GM23248 (cell line): ENCODE results near the gene FGF4. TPM values are rescaled to one million over a fixed set of nuclear protein-coding genes. Genes with fewer than 3 reads are reported as not detected.

Experiments
- DNase-seq: peaks from one replicate; pipeline ENCODE4 v3.0.0-alpha.2; 2015
- H2AFZ ChIP-seq: fragments of 200-600 bp; sonication (generic); 2 replicates; pipeline ENCODE4 v1.6.1; 2016; ENCODE audit warnings: antibody characterized with exemption
- H3F3A ChIP-seq: fragments of 200-600 bp; sonication (generic); 2 replicates; pipeline ENCODE4 v1.6.1; 2016; ENCODE audit warnings: mild to moderate bottlenecking, antibody characterized with exemption, mixed run types; ENCODE audit not compliant: insufficient read depth
- H3K27ac ChIP-seq: fragments of 200-600 bp; sonication (generic); 2 replicates; pipeline ENCODE4 v1.5.1; 2016; ENCODE audit warnings: mild to moderate bottlenecking
- H3K27me3 ChIP-seq: fragments of 200-600 bp; sonication (generic); replicated peaks from 2 replicates; pipeline ENCODE4 v1.6.1; 2016; ENCODE audit warnings: mild to moderate bottlenecking; ENCODE audit not compliant: insufficient read depth
- H3K36me3 ChIP-seq: fragments of 200-600 bp; sonication (generic); 2 replicates; pipeline ENCODE4 v1.6.1; 2016; ENCODE audit warnings: low read depth, mild to moderate bottlenecking
- H3K4me1 ChIP-seq: fragments of 200-600 bp; sonication (generic); 2 replicates; pipeline ENCODE4 v1.6.1; 2016; ENCODE audit warnings: mild to moderate bottlenecking; ENCODE audit not compliant: insufficient read depth
- H3K4me2 ChIP-seq: fragments of 200-600 bp; sonication (generic); one replicate; pipeline ENCODE4 v1.6.1; 2016; ENCODE audit warnings: mild to moderate bottlenecking; ENCODE audit not compliant: unreplicated experiment
- H3K4me3 ChIP-seq: fragments of 200-600 bp; sonication (generic); 2 replicates; pipeline ENCODE4 v1.5.1; 2016; ENCODE audit warnings: mild to moderate bottlenecking
- H3K79me2 ChIP-seq: fragments of 200-600 bp; sonication (generic); 2 replicates; pipeline ENCODE4 v1.6.1; 2016; ENCODE audit warnings: mild to moderate bottlenecking; ENCODE audit not compliant: insufficient read depth
- H3K9ac ChIP-seq: fragments of 200-600 bp; sonication (generic); 2 replicates; pipeline ENCODE4 v1.6.1; 2016; ENCODE audit warnings: mild to moderate bottlenecking
- H3K9me2 ChIP-seq: fragments of 200-600 bp; sonication (generic); 2 replicates; pipeline ENCODE4 v1.6.1; 2016; ENCODE audit warnings: mixed run types, mild to moderate bottlenecking, moderate library complexity; ENCODE audit not compliant: insufficient read depth
- H3K9me3 ChIP-seq: fragments of 200-600 bp; sonication (generic); one replicate; pipeline ENCODE4 v1.6.1; 2017; ENCODE audit warnings: low read depth
- H4K20me1 ChIP-seq: fragments of 200-600 bp; sonication (generic); 2 replicates; pipeline ENCODE4 v1.6.0; 2016; ENCODE audit not compliant: insufficient read depth
- EZH2 ChIP-seq: fragments of 200-600 bp; sonication (generic); IDR thresholded peaks from 2 replicates; pipeline ENCODE4 v1.6.1; 2018; ENCODE audit warnings: antibody characterized with exemption, mild to moderate bottlenecking; ENCODE audit not compliant: insufficient read depth, poor library complexity, severe bottlenecking
- EZH2phosphoT487 ChIP-seq: fragments of 200-600 bp; sonication (generic); IDR thresholded peaks from 2 replicates; pipeline ENCODE4 v1.6.1; 2018; ENCODE audit warnings: antibody characterized with exemption, moderate library complexity, mild to moderate bottlenecking, low read depth; ENCODE audit not compliant: insufficient read depth
- WGBS, 2 experiments: methylation state at CpG; one replicate each; pipeline ENCODE4 v1.1.6; 2015 to 2017; ENCODE audit warnings: low lambda C conversion rate in 2 of 2, low coverage in 1 of 2; ENCODE audit errors: missing lambda C conversion rate in 2 of 2; 5-methylcytosine and 5-hydroxymethylcytosine counted together
- in situ Hi-C: fragments of 300-500 bp; cut with MboI; formaldehyde crosslinking; loops from 2 replicates; pipeline ENCODE4 v1.15.0; 2020
- polyA plus RNA-seq: library from polyadenylated mRNA; unstranded; fragments of >200 nt; fragmentation: Nextera tagmentation; extraction: Ambion mirVana; gene quantifications from 2 replicates; pipeline ENCODE4 v1.2.1, GENCODE V29; 2016
- total RNA-seq: library from RNA; depleted of rRNA; stranded (reverse); fragments of >200 nt; shearing (Covaris generic); gene quantifications from 2 replicates; pipeline ENCODE4 v1.2.3, GENCODE V29; 2014

The FGF4 gene
- total and polyA plus RNA-seq, 2 experiments from 2014 or later = not detected

DNA sequence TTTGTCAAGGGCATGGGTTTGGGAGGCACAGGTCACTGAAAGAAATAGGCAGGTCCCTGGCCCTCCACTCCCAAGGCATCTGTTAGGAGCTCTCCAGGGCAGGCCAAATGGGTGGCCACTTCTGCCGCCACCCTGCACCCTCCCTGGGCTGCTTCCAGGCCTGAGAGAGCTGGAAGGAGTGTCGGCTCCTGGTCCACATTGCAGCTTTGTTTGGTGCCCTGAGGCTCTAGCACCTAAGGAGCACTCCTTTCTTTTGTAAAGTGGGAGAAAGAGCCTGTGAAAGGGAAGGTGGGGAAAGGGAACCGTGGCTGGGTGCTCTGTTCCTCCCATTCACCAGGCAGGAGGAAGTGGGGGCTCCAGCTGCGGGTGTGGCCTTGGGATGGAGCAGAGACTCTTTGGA, 12.3 kb upstream of the FGF4 start:
- H3K79me2 ChIP-seq = no peaks in the 10 kb centered on the region
- H2AFZ ChIP-seq = no peak overlapping the region
- no peaks in the 10 kb centered on the region for H4K20me1 ChIP-seq
- TF ChIP-seq EZH2phosphoT487 (no peak), EZH2 (no peak)
- H3K4me3 ChIP-seq = no peak overlapping the region
- no peaks in the 10 kb centered on the region for H3K9me2 ChIP-seq
- H3K27me3 ChIP-seq = peaks cover 12% of the 10 kb centered on the region; the same call in 1 of the 2 replicates
- WGBS, 2 experiments = 40 to 49% methylated on average over 4 of the region's 4 CpGs
- H3K27ac ChIP-seq = no peak overlapping the region
- no peaks in the 10 kb centered on the region for H3K4me1 ChIP-seq
- in situ Hi-C loops = no loop called here
- no peak overlapping the region for H3K9ac ChIP-seq
- DNase-seq = no peak
- no peaks in the 10 kb centered on the region for H3K9me3 ChIP-seq
- H3F3A ChIP-seq = no peaks in the 10 kb centered on the region
- H3K4me2 ChIP-seq = no peak overlapping the region
- no peaks in the 10 kb centered on the region for H3K36me3 ChIP-seq

- H3K9ac ChIP-seq = no peak overlapping the region
- H3K4me3 ChIP-seq = no peak overlapping the region
- no peaks in the 10 kb centered on the region for H3K4me1 ChIP-seq
- H3F3A ChIP-seq = no peaks in the 10 kb centered on the region
- no peak overlapping the region for H3K27ac ChIP-seq
- no peaks in the 10 kb centered on the region for H3K9me2 ChIP-seq
- no peaks in the 10 kb centered on the region for H3K36me3 ChIP-seq
- H3K9me3 ChIP-seq = no peaks in the 10 kb centered on the region
- TF ChIP-seq EZH2 (no peak), EZH2phosphoT487 (no peak)
- no peak overlapping the region for H3K4me2 ChIP-seq
- no peaks in the 10 kb centered on the region for H3K79me2 ChIP-seq
- H4K20me1 ChIP-seq = no peaks in the 10 kb centered on the region
- DNase-seq = no peak
- no peak overlapping the region for H2AFZ ChIP-seq
- in situ Hi-C loops = no loop called here
- WGBS, 2 experiments = 46 to 48% methylated on average over 8 of the region's 8 CpGs
- peaks cover 41% of the 10 kb centered on the region for H3K27me3 ChIP-seq
These were observed 6.1 kb upstream of the FGF4 start for GRCh38 chr11:69781241-69781640.

- Histone ChIP-seq H3K9me2 (no peaks in the 10 kb centered on the region), H3K9me3 (no peaks in the 10 kb centered on the region), H3F3A (no peaks in the 10 kb centered on the region), H4K20me1 (no peaks in the 10 kb centered on the region), H3K4me2 (no peak overlapping the region), H3K27ac (no peak overlapping the region), H3K4me1 (no peaks in the 10 kb centered on the region), H3K79me2 (no peaks in the 10 kb centered on the region), H2AFZ (no peak overlapping the region), H3K9ac (no peak overlapping the region), H3K27me3 (peaks cover 46% of the 10 kb centered on the region), H3K36me3 (no peaks in the 10 kb centered on the region), H3K4me3 (no peak overlapping the region)
- in situ Hi-C loops = no loop called here
- DNase-seq = no peak
- TF ChIP-seq EZH2 (no peak), EZH2phosphoT487 (no peak)
- 66 to 67% methylated on average over 8 of the region's 8 CpGs for WGBS, 2 experiments
These were observed 3.2 kb upstream of the FGF4 start for GRCh38 chr11:69778373-69778772.

DNA sequence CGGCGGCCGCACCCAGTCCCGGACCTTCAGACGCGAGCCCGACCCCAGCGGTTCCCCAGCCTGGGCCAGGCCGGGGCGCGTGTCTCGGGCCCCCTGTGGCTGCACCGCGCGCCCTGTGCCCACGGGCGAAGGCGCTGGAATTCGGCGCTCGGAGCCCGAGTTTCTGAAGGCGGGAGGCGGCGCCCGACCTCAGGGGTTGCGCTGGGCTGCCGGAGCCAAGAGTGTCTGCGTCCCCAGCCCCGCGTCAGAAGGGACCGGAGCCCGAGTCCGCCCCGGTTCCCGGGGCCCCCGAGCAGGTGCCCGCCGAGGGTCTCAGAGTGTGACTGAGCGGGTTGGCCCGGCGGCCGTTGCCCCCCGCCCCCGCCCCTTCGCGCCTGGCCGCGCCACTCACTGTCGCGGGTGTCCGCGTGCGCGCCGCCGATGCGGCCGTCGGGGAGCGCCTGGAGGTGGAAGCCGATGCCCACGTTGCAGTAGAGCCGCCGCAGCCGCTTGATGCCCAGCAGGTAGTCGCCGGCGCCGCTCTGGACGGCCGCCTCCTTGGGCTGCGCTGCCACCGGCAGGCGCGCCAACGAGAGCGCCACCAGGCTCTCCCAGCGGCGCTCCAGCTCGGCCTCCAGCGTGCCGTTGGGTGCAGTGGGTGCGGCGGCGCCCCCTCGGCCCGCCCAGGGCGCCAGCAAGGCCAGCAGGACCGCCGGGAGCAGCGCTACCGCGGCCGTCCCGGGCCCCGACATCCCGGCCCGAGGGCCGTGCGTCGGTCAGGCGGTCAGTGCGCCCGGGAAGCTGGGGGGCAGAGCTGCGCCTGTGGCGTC, 583 bp downstream of the FGF4 start:
- no peaks in the 10 kb centered on the region for H3K9me3 ChIP-seq
- TF ChIP-seq EZH2 (no peak), EZH2phosphoT487 (no peak)
- WGBS, 2 experiments = 2% methylated on average over 76 to 84 of the region's 107 CpGs
- no peak for DNase-seq
- no peaks in the 10 kb centered on the region for H3K36me3 ChIP-seq
- no peaks in the 10 kb centered on the region for H3K4me1 ChIP-seq
- H3K27ac ChIP-seq = no peak overlapping the region
- H3K79me2 ChIP-seq = no peaks in the 10 kb centered on the region
- H3K27me3 ChIP-seq = peaks cover 61% of the 10 kb centered on the region
- in situ Hi-C loops = no loop called here
- no peaks in the 10 kb centered on the region for H4K20me1 ChIP-seq
- H3K9ac ChIP-seq = no peak overlapping the region
- H3K4me3 ChIP-seq = no peak overlapping the region
- no peaks in the 10 kb centered on the region for H3F3A ChIP-seq
- H3K9me2 ChIP-seq = no peaks in the 10 kb centered on the region
- H2AFZ ChIP-seq = no peak overlapping the region
- no peak overlapping the region for H3K4me2 ChIP-seq
